Calu3 (cell line): ENCODE measurements around the gene ZBTB2. TPM values are rescaled to one million over a fixed set of nuclear protein-coding genes. Genes with fewer than 3 reads are reported as not detected.

Experiments
- BruUV-seq: library from RNA; stranded (reverse); fragments of 400-500 nt; replicated peaks from 2 replicates; lab custom pipeline; 2021; lab: Mats Ljungman, UMichigan
- CTCF ChIA-PET: fragments of 300-600 bp; sonication (Branson Sonifier 250); formaldehyde crosslinking; loops from one replicate; lab custom pipeline; 2022; ENCODE audit warnings: antibody characterized with exemption; lab: Charles Lee
- DNase-seq: peaks from one replicate; pipeline ENCODE4 v3.0.0; 2022
- H3K27ac Mint-ChIP-seq: one replicate; pipeline ENCODE4 v1.8.0; 2022; ENCODE audit warnings: mixed read lengths; ENCODE audit not compliant: unreplicated experiment
- H3K27me3 Mint-ChIP-seq: one replicate; pipeline ENCODE4 v1.8.0; 2022; ENCODE audit warnings: mixed read lengths; ENCODE audit not compliant: unreplicated experiment
- H3K36me3 Mint-ChIP-seq: one replicate; pipeline ENCODE4 v1.8.0; 2022; ENCODE audit warnings: mild to moderate bottlenecking, moderate library complexity, mixed read lengths; ENCODE audit not compliant: insufficient read depth, unreplicated experiment
- H3K4me1 Mint-ChIP-seq: one replicate; pipeline ENCODE4 v1.8.0; 2022; ENCODE audit warnings: mild to moderate bottlenecking, low read depth, mixed read lengths; ENCODE audit not compliant: unreplicated experiment
- H3K4me3 Mint-ChIP-seq: one replicate; pipeline ENCODE4 v1.8.0; 2022; ENCODE audit warnings: mild to moderate bottlenecking, low read depth, moderate library complexity, mixed read lengths; ENCODE audit not compliant: unreplicated experiment
- H3K9me3 Mint-ChIP-seq: one replicate; pipeline ENCODE4 v1.8.0; 2022; ENCODE audit warnings: low read depth, mixed read lengths; ENCODE audit not compliant: unreplicated experiment
- CTCF ChIP-seq: fragments of 200-600 bp; IDR thresholded peaks from one replicate; pipeline ENCODE4 v1.8.0; 2022; ENCODE audit warnings: antibody characterized with exemption; ENCODE audit not compliant: unreplicated experiment
- intact Hi-C: fragments of 100-400 bp; cut with micrococcal nuclease; formaldehyde crosslinking; loops from one replicate; pipeline ENCODE4 v1.10.0; 2022; ENCODE audit not compliant: unreplicated experiment
- total RNA-seq: library from RNA; stranded (reverse); gene quantifications from 2 replicates; pipeline ENCODE4 v1.2.3, GENCODE V29; 2022

Gene ZBTB2
- total RNA-seq, 1 experiment from 2014 or later, result 15.7 TPM

GRCh38 chr6:151374036-151374683 lies 17.2 kb downstream of the ZBTB2 start:
- CTCF ChIA-PET, result no interaction called here
- intact Hi-C loops, result no loop called here
- DNase-seq, result peak; percentile 19
- Mint-ChIP-seq H3K4me1 (no peaks in the 10 kb centered on the region), H3K27ac (no peak overlapping the region), H3K27me3 (no peaks in the 10 kb centered on the region), H3K36me3 (peaks cover 32% of the 10 kb centered on the region), H3K9me3 (no peaks in the 10 kb centered on the region), H3K4me3 (peak overlapping the region; percentile 56)
- BruUV-seq, result no TSS peak
- no peak for TF ChIP-seq CTCF

DNA sequence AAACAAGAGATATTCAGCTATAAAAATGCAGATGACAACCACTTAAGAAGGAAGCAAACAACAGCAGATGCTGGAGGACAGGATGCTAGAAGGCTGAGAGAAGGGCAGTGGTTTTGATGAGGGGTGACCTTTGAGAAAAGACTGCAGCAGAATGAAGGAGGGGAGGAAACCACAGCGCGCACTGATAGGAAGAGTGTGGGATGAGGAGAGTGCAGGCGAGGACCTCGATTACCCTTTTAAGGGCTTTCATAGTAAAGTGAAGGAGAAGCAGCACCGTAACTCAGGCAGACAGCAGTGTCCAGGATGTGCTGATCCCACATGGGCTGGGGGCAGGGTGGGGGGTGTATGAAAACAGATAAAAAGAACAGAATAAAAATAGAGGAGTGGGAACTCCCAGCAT lies 19.2 kb downstream of the ZBTB2 start:
- Mint-ChIP-seq H3K4me1 (no peaks in the 10 kb centered on the region), H3K27ac (no peak overlapping the region), H3K9me3 (no peaks in the 10 kb centered on the region), H3K27me3 (no peaks in the 10 kb centered on the region), H3K4me3 (no peak overlapping the region), H3K36me3 (peaks cover 27% of the 10 kb centered on the region)
- CTCF ChIA-PET, result no interaction called here
- no peak for DNase-seq
- intact Hi-C loops, result no loop called here
- no TSS peak for BruUV-seq
- TF ChIP-seq CTCF, result no peak

- H3K36me3 Mint-ChIP-seq, result peaks cover 34% of the 10 kb centered on the region
- H3K4me3 Mint-ChIP-seq, result no peak overlapping the region
- no peak for TF ChIP-seq CTCF
- intact Hi-C loops, result no loop called here
- BruUV-seq, result no TSS peak
- DNase-seq, result no peak
- no peak overlapping the region for H3K27ac Mint-ChIP-seq
- H3K27me3 Mint-ChIP-seq, result no peaks in the 10 kb centered on the region
- no peaks in the 10 kb centered on the region for H3K4me1 Mint-ChIP-seq
- H3K9me3 Mint-ChIP-seq, result no peaks in the 10 kb centered on the region
- CTCF ChIA-PET, result no interaction called here
Measured at GRCh38 chr6:151370509-151371078, 20.8 kb downstream of the ZBTB2 start.

DNA sequence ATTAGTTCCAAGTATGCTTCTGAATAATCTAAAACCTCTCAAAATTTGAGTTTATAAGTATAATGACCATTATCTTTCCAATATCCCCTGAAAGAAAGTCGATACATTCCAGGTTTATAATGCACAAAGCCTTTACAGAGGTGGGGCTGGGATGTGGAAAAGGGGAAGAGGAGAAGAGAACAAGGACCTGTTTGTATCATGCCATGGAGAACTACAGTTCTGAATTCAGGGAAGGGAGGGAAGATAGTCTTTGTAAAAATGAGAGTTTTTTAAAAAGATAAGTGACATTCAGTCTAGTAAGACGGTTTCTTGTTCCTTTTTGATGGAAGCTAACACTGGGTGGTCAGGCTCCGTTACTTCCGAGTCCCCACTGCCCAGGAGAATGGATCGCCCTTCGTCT lies 26.1 kb downstream of the ZBTB2 start:
- no peak for TF ChIP-seq CTCF
- H3K9me3 Mint-ChIP-seq, result no peaks in the 10 kb centered on the region
- no peaks in the 10 kb centered on the region for H3K4me1 Mint-ChIP-seq
- intact Hi-C loops, result no loop called here
- peaks cover 8% of the 10 kb centered on the region for H3K36me3 Mint-ChIP-seq
- BruUV-seq, result TSS peak; percentile 34
- DNase-seq, result no peak
- H3K27me3 Mint-ChIP-seq, result no peaks in the 10 kb centered on the region
- H3K4me3 Mint-ChIP-seq, result no peak overlapping the region
- CTCF ChIA-PET, result no interaction called here
- no peak overlapping the region for H3K27ac Mint-ChIP-seq
